NCI-H187 (cell line): ENCODE results near the gene PAM.
"Not testable (repeated sequence)": the region's sequence is repeated elsewhere in the genome, so short reads cannot be mapped to it uniquely, and the experiment has no call there.

Experiments used
- DNase-seq, 2 experiments: peaks; one replicate each; lab custom pipeline; 2025; lab: John Stamatoyannopoulos, UW

PAM gene

DNA sequence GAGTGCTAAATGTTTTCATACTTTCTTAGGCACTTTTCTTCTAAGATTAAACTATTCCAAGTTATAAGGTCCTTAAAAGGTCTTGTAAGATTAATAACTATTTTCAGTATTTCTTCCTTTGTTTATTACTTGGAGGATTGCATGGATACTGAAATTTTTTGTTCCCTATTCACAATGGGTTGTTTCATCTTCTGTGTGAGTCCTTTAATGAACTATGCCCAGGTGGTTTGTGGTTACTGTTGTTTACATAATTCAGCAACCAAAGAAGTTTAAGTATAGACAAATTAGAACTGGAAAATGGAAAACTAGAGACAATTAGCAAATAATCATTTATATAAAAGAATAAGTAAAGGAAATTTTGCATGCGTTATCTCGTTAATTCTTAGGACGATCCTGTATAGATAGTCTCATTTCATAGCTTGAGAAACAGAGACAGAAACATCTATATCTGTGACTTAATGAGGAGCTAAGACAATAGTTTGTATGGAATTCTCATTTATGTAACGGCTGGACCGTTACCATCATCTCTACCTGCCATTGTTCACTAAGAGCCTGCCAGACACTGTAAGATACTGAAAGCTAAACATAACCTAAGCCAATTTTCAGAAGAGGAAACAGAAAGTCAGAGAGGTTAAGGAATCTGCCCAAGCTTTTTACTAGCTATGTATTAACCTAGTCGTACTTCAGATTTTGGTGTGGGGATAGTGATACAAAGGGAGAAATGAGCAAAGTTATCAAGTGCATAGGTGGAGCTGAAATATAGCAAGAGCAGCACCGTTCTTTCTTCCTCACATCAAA, 148.2 kb downstream of the PAM start:
- no peak for DNase-seq

DNA sequence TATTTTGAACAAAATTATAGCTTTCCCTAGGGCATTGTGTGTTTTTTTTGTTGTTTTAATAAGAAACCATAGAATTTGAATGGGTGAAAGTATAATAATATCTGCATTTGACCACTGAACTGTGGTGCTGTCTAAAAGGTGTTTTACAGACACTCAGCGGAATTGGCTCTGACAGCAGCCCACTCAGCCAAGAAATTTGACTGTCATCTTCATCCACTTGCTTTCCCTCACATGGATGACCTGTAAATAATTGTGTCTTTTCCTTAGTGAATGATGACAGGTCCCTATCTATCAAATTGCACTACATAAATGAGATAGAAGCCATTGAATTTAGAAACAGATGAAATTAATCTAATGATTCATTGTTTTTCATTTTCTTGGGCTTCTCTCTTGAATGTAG, 150.0 kb downstream of the PAM start:
- no peak for DNase-seq

DNA sequence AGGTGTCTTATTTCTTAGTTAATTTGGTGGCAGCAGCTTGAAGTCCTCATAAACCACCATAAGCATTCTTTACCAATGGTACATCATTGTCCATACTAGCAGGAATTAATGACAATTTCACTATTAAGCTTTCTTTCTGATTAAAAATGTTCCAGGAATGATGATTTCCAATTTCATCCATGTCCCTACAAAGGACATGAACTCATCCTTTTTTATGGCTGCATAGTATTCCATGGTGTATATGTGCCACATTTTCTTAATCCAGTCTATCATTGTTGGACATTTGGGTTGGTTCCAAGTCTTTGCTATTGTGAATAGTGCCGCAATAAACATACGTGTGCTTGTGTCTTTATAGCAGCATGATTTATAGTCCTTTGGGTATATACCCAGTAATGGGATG, 152.0 kb downstream of the PAM start:
- DNase-seq, result not testable (repeated sequence)

DNA sequence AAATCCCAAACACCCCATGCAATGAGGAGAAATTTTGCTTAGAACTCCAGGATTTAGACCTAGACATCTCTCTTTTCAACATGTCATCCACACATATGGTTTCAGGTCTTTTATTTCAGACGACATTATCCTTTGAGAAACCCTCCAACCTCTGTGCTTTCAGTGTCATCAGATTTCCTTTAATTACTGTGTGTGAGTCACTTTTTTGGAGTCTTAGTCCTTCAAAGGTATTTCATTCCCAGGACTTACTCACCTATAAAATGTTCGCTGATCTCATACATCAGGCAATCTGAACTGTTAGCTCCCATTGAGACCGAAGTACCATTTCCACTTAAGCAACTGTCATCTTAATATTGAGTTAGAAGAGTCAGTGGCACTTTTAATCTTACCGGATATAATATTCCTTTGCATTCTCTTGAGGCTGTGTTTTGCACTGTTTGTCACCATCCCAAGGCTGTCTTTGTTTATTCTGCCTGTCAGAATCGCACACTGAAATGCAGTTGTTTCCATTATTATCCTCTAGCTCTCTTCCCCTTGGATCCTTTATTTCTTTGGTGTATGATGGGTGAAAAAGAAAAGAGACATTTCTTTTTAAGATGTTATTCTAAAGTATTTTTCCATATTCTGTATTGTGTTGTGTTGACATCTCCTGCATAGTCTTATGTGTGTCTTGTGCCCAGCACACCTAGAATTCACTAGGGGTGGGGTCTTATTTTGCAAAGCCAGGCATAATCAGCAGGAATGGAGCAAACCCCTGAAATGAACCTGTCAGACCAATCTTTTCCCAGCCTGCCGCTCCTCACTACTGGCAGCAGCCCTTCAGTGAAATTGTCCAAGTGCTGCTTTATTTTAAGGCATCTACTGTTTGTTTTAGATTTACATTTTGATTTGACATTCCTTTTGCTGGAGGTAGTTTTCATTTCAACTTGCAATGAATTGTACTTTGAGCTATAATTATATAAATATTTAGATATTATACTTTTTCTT, 155.4 kb downstream of the PAM start:
- no peak for DNase-seq

DNA sequence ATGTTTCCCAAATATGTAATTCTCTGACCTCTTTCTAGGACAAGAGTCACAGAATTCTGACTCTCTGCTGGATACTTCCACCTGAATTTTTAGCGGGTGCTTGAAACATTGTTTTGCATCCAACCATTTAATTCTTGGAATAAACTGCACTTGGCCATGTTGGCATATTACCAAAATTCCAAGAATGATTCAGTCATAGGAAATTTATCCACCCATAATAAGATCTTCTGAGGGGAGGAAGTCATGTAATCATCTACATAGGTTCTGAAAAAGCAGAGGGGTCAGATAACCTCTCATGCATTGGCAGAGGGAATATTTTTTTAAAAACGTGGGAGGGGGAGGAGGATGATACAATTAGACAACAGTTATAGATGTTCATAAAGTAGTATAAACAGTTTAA, 156.9 kb downstream of the PAM start:
- no peak for DNase-seq

DNA sequence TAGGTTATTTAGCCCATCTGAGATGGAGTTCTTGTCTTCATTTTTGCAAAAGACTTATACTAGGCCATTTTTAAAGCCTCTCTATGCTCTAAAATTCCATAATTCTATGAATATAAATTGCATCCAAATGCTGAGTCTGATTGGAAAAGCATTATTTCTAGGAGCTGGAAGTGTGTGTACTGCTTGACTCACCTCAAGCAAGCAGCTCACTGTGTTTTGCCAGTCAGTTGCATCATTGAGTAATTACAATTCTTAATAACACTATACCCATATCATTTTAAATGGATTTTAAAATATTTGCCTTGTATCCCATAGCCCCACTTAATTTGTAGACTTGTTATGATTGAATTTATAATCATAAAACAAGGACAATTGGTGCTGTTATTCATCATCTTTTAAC, 161.0 kb downstream of the PAM start:
- DNase-seq, result no peak

DNA sequence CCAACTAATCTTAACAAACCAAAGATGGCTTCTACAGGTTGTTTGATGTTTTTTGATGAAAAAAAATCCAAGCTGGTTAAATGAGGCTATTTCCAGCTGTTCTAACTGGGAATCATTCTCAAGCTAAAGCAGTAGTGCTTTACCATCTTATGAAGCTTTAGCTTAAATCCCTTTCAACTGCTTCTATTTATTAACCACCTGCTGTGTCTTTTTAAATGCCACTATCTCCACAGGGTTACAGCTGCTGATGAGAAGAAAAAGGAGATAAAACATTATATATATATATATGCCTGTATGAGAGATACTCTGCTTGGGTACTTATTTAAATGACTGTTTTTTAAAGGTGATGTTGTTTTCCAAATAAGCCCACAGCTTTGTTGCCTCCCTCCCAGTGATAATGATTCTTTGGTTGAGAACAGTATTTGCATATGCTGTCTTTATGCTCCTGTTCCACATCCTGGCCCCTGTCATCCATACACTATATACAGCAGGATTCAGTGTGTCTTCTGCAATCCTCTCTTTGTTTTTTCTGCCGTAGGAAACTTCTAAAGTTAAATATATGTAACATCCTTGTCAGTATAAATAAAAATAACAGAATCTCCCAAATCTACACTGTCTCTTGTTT, 164.0 kb downstream of the PAM start:
- no peak for DNase-seq

DNA sequence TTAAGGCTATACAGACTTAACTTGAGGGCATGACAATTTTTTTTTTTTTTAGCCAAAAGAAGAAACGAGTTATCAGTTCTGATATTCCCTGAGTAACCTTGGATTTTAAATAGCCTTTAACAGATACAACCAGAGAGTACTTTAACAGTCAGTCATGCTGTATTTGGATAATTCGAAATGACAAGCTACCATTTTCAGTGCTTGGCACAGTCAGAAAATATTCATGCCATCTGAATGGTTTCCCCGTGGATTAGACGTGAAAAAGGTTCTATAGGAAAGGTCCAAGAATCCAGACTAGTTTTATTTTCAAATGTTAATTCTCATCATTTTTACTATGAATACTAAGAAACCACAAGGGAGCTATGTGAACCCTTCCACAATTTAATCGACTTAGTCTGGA, 165.7 kb downstream of the PAM start:
- no peak for DNase-seq

DNA sequence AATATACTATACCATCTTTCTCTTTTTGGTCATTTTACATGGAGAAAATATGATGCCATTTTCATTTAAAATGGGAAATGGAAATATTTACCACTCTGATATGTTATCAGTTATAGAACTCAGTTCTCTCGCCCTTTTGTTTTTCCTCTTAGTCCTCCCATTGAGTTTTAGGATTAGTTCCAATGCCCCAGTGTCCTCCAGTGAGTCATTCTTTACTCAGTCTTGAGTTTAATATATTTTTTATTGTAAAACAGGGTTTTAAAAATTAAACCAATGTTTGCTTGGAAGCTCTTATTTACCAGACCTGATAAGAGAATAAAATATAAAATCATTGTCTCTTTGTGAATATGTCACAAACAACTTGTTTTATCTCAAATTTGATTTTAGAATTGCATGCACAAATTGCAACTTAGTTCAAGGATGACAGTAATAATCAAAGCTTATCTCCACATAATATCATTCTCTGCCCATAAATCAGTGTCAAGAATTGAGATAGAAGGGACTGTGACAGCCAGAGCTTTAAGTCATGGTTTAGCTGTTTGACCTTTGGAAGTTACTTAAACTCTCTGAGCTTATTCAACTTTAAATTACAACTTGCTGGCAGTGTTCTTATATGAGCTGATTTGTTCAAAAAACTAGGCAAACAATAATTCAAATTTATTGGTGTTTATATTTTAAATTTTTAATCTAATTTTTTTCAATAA, 166.4 kb downstream of the PAM start:
- DNase-seq, result no peak

DNA sequence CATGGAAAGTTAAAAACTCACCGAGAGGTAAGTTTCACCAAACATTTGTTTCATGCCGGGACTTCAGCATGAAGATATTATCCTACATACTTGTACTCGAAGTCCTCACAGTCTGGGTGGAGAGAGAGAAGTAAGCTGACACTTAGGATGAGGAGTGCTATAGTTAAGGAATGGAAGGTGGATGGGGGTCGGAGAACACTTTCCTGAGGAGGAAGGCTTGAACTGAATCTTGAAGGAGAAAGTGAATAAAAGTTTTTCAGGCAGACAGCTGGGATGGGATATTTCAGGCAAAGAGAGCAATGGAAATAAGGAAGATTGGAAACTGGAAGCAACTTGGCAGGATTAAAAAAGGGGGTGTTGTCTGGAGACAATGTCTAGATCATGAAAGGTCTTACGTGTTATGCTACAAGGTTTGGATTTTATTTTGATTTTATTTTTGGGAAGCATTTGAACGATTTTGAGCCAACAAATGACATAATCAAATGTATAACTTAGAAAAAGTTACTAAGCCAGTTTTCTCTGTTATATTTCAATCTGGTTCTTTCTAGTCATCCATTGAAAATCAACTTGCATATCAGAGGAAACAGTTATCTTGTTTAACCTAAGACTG, 167.1 kb downstream of the PAM start:
- no peak for DNase-seq

DNA sequence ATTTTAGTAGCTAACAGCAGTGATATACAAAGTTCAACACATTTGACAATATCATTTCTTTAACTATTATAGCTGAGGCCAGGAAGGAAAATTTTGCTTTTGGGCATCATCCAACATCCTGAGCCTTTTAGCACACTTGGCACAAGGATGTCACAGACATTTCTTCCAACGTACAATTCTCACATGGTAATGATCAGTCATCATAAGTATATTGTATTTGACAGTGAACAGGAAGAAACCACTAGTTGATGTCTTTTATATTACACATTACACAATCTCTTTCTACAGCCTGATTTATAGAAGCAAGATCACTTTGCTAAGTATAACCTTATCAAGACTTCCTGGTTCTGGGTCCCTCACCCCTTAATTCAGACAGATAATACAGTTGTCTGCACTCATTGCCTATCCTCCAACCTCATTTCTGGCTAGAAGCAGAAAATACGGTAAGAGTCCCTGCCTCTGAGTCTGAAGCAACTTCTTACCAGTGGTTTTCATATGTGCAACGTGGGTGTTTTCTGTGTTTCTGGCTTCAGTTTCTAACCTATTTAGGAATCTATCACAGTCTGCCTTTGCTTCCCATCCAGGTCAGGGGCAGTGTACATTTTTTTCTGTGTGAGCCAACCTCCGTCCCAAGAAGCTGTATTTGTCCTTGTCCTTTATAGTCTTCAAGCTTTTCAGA, 167.8 kb downstream of the PAM start:
- DNase-seq, result no peak

DNA sequence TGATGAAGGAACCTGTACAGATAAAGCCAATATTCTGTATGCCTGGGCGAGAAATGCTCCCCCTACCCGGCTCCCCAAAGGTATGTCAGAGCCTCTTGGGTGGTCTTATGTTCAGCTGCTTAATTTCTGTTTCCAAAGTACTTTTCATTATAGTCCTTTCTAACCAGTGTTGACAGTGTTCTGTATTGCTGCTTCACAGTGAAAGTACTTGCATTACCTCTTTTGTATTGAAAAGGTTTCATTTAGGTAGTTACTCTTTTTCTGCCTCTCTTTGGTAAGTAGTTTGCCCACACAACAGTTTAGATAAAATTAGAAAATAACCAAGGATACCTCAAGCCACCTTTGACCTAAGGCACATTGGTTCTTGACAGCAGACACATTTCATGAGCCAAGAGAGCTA, 169.9 kb downstream of the PAM start:
- DNase-seq, result no peak

DNA sequence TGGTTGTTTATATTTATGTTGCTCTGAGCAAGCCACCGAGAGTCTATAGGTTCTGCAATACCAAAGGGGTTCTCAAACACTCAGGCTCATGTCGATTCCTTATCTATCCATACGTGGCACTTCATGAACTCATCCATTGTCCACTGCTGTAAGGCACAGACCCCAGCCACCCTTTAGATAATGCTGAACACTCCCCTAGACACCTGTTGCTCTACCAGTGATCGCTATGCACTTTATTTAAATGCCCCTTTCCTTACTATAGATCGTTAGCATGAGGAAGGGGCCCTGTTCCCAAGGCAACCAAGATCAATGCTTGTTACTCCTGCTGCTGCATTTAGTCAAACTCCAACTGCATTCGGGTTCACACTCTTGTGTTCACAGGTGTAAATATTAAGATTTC, 171.9 kb downstream of the PAM start:
- DNase-seq, result no peak

DNA sequence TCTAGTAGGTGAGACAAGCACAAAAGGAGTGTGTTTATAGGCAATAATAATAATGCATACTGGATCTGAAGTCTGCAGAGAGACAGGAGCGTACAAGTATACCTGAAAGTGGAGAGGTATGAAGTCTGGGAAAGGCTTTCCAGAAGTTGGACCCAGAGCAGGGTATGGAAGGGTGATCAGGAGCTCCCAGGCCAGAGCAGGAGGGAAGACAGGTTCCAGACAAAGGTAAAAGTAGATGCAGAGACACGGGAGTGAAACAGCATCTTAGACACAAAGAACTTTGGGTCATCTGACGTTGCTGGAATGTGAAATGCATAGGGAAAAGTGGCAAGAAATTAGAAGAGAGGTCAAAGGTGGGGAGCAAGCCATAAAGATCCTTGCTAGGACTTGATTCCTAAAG, 175.1 kb downstream of the PAM start:
- no peak for DNase-seq

DNA sequence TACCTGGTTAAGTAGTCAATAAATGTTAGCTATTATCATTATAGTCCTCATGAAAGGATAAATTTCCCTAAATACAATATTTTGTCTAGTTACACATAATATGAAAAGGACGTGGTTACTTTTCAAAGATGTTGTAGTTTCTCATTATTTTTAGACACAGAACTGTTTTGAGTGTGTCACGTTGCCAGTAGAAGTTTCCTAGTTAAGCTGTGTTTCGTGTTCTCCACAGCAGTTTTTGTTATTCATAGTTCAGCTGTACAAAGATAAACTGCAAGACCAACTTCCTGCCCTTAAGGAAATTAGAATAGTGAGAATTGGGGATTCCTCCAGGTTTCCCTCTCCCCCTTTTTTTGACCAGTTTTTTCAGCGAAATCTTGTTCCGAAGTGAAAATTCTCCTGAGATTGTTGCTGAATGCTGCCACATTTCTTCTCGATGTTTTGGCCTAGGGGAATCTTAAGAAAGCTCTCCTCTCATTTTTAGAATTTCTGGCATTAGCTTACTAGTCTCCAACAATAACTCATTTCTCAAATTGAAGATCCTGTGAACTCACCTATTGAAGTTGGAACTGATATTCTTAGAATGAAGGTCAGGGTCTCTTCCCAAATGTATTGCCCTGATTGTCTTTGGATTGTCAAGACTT, 176.1 kb downstream of the PAM start:
- DNase-seq, result no peak

DNA sequence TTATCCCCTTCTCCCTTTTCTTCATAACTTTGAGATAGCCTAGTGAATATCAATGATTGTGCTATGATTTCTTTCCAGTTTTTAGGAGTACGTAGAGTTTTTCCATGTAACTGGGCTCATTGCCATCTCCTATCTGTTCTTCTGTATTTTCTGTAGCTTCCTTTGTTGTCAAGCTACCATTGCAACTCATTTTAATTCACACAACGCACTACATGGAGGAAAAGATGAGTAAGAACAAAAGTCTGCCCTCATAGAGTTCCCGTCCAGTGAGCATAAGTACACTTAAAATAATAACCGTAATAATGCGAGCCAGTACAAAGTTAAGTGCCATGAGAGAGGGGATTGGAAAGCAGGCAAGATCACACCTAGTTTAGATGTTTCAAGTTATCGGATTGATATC, 177.7 kb downstream of the PAM start:
- no peak for DNase-seq

DNA sequence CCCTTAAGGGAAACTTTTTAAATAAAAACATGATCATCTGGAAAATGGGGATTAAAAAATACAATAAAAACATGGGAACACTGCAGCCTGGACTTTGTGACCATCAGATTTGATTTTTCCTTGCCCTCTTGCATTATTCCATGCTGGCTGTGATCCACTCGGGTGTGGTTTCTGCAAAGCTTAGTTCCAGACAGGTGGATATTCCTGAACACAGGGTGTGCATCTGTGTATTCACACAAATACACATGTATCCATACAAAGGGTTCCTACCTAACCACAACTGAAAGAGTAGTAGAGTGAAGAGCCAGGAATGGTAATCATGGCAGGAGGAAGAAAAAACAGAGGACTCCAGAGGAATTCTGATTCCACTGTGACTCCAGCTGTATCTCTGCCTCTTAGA, 178.2 kb downstream of the PAM start:
- no peak for DNase-seq

DNA sequence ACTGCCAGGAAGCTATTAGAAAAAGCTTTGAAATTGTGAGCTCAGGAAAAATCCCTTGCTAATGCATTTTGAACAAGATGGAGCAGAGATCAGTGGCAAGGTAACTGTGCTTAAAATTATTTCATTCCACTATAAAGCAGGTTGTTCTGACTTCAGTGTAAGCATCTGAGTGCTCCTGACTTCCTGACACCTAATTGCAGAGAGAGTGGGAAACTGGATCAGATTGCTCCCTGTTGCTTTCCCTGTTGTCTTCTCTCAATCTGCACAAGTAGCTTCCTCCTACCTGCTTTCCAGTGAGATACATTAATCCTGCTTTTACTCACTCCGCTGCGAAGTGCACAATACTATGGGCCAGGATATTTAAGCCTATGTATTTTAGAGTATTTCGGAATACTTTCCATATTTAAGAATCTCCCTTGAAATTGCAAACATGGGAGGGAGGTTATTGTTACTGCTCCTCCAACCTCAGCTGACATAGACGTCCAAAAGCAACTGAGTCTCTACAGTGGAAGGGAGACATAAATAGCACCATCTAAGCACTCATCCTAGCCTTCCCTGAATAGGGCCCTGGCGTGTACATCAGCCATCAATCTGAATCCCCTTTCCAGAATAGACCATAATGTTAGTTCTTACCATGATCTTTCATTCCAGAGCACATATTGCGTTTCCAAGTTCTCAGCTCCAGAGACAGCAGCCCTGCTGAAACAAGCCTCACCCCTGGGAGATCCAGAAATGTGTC, 178.8 kb downstream of the PAM start:
- no peak for DNase-seq

DNA sequence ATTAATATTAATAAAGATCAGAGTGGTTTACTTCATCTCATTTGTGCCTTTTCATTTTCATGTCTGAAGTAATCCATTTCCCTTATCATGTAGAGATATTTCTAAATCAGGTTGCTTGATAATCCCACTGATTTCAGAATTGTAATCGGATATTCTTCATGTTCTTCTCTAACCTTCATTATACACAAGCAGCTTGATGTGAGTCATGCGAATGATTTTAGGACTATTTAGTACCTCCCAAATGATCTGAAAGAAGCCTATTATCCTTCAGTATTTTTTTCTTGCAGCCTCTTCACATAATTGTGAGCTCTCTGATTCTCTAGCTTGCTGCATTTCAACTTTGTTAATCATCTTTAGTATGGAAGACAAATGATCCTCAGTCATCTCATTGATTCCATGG, 182.8 kb downstream of the PAM start:
- DNase-seq, result no peak

DNA sequence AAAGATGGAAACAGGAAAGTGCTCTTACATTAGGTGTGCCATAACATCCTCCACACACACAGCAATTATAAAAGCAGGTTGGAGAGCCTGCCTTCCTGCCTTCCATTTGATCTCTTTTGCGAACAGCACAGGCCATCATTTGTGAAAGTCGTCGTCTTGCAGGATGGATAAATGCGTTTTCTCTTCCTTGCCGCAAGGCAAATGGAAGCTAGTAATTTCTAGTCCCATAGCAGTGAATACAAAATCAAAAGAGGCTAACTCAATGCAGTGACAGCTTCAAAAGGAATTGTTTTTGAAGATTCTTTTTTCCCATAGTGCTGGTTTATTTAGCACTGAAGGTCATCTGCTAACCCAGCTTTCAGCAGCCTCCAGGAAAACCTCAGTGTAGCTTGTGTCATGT, 186.0 kb downstream of the PAM start:
- DNase-seq, result no peak
